ENCODE results near the gene GDA. TPM values are rescaled to one million over a fixed set of nuclear protein-coding genes. Genes with fewer than 3 reads are reported as not detected.

GDA gene
- total and polyA plus RNA-seq, 2 of the 8 experiments (the other 6 are each of a cell fraction or from before 2014, with no cell fraction given), result 0.35 to 3.0 TPM

DNA sequence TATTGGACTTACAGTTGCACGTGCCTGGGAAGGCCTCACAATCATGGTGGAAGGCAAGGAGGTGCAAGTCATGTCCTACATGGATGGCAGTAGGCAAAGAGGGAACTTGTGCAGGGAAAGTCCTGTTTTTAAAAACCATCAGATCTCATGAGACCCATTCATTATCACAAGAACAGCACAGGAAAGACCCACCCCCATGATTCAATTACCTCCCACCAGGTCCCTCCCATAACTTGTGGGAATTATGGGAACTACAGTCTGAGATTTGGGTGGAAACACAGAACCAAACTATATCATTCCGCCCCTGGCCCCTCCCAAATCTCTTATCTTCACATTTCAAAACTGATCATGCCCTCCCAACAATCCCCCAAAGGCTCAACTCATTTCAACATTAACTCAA is 140.2 kb downstream of the GDA start (continued):
- TF ChIP-seq, protein P1, sequence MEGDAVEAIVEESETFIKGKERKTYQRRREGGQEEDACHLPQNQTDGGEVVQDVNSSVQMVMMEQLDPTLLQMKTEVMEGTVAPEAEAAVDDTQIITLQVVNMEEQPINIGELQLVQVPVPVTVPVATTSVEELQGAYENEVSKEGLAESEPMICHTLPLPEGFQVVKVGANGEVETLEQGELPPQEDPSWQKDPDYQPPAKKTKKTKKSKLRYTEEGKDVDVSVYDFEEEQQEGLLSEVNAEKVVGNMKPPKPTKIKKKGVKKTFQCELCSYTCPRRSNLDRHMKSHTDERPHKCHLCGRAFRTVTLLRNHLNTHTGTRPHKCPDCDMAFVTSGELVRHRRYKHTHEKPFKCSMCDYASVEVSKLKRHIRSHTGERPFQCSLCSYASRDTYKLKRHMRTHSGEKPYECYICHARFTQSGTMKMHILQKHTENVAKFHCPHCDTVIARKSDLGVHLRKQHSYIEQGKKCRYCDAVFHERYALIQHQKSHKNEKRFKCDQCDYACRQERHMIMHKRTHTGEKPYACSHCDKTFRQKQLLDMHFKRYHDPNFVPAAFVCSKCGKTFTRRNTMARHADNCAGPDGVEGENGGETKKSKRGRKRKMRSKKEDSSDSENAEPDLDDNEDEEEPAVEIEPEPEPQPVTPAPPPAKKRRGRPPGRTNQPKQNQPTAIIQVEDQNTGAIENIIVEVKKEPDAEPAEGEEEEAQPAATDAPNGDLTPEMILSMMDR (IDR thresholded peaks at IDR 0.05; ENCODE audit: control extremely low read depth in 1 of 3, insufficient read depth in 1 of 3, low read depth in 1 of 3, low read length in 3 of 3), result no peak
- no peak for TF ChIP-seq SP2 (IDR thresholded peaks at IDR 0.05; ENCODE audit: low read length)
